Choroid plexus epithelial cell (primary cell): ENCODE results near the gene CTRB2.
"Not testable (repeated sequence)": the region's sequence is repeated elsewhere in the genome, so short reads cannot be mapped to it uniquely, and the experiment has no call there.

ENCODE experiments used
- DNase-seq: peaks from one replicate; pipeline ENCODE4 v3.0.0-alpha.2; 2010; ENCODE audit warnings: low read depth
- H3K4me3 ChIP-seq: 2 replicates; pipeline ENCODE4 v1.5.1; 2011; ENCODE audit warnings: low read depth, mild to moderate bottlenecking, control low read depth, low read length, moderate library complexity
- CTCF ChIP-seq: conservative IDR thresholded peaks from 2 replicates; pipeline ENCODE4 v1.5.1; 2011; ENCODE audit warnings: low read depth, mild to moderate bottlenecking, control low read depth, inconsistent platforms, low read length, moderate library complexity

Gene CTRB2

DNA sequence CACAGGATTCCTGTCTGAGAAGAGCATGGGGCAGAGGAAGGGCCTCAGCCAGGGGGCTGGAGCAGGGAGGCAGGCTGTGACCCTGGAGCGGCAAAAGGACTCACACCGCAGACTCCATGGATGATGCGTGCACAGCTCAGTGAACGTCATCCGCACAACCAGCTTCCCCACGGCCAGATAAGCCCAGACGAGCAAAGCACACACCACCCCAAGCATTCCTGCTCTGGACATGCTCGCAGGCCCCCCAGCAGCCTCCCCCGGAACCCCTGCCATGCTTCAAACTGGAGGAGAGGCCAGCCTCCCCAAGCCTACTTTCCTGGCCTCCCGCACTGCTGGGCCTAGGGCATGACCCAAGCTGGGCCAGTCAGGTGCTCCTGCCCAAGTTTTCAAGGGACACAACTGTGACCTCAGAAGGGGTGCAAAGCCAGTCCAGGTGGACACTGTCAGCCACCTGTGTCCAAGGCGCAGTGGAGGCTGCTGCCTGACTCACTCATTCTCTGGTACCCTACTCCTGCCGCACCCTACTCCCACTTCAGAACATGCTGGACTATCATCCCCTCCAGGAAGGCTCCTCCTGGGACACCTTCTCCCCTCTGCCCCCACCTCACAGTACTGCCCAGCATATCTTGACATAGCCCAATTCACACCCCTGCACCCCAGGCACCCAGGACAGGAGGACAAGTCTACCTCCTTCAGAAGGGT is 39.7 kb upstream of the CTRB2 start:
- no peak for TF ChIP-seq CTCF
- DNase-seq, result peak; percentile 91
- H3K4me3 ChIP-seq, result no peak overlapping the region

DNA sequence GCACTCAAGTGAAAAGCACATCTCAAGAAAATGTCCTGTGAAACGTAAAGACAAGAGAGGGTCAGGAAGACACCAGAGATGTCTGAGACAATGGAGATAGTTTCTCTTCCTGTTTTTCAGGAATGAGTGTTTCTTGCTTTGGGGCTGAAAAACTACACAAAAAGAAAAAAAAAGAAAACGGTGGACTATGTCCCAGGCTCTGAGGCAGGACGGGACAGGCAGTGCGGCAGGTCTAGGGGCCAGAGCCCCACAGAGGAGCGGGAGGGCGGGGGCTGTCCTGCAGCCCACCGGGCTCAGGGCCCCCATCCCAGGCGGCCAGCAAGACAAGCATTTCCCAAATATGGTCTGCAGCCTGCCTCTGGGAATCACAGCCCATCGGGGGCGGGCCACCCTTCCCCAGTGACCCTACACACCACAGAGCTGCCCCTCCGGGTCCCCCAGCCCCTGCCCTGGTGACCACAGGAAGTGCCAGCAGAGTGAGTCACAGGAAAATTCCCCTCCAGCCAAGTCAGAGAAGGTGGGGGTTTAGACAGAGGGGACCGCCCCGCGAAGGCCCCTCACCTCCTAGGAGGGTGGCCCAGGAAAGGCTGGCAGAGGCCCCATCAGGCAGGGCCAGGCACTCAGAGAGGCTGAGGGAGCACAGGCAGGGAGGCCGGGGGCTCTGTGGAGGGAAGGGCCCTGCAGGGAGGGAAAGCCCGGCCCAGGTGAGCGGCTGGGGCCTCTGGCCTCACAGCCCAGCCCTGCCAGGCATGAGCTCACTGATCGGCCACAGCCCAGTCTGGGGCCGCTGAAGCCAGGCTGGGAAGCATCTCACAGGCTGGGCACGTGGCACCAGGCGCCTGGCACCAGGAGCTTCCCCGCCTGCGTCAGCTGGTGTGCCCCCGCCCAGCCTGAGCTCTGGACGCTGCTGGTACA is 38.1 kb upstream of the CTRB2 start:
- no peak overlapping the region for H3K4me3 ChIP-seq
- DNase-seq, result peak; percentile 98
- TF ChIP-seq CTCF, result no peak

GRCh38 chr16:75244225-75244809 is 37.4 kb upstream of the CTRB2 start:
- TF ChIP-seq CTCF, result no peak
- DNase-seq, result peak; percentile 54
- H3K4me3 ChIP-seq, result no peak overlapping the region

- no peak for TF ChIP-seq CTCF
- no peak overlapping the region for H3K4me3 ChIP-seq
- no peak for DNase-seq
Measured at GRCh38 chr16:75243667-75244224, 36.8 kb upstream of the CTRB2 start.

GRCh38 chr16:75242436-75243078 is 35.6 kb upstream of the CTRB2 start:
- not testable (repeated sequence) for DNase-seq, H3K4me3 ChIP-seq

DNA sequence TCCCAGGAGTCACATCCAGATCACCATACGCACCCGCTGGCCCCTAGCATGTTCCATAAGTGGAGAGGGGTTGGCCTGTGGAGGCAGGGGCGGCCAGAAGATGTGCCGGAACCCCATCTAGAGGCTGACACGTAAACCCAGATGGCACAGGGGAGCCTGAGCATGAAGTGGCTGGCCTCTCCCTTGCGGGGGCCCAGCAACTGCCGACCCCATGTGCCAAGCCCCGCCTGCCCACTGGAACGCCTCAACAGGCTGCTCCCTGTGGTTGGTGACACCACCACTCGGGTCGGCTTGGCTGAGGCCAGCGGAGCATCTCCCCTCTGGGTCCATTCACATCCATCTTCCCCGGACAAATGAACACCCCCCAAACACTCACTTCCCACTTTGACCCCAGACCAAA is 35.0 kb upstream of the CTRB2 start:
- TF ChIP-seq CTCF, result no peak
- no peak overlapping the region for H3K4me3 ChIP-seq
- no peak for DNase-seq

- H3K4me3 ChIP-seq, result no peak overlapping the region
- no peak for TF ChIP-seq CTCF
- DNase-seq, result no peak
Measured at GRCh38 chr16:75241412-75241811, 34.5 kb upstream of the CTRB2 start.
